ENCODE results near the gene DOCK3. TPM values are rescaled to one million over a fixed set of nuclear protein-coding genes. Genes with fewer than 3 reads are reported as not detected.
"Not testable (repeated sequence)": the region's sequence is repeated elsewhere in the genome, so short reads cannot be mapped to it uniquely, and the experiment has no call there.

DOCK3 gene
- total RNA-seq, 1 experiment from 2014 or later: 0.04 TPM

DNA sequence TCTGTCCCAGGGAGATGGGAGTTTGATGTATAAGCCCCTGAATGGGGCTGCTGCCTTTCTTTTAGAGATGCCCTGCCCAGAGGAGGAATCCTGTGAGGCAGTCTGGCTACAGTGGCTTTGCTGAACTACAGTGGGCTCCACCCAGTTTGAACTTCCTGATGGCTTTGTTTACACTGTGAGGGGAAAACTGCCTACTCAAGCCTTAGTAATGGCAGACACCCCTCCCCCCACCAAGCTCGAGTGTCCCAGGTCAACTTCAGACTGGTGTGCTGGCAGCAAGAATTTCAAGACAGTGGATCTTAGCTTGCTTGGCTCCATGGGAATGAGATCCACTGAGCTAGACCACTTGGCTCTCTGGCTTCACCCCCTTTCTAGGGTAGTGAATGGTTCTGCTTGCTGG is 226.4 kb downstream of the DOCK3 start:
- not testable (repeated sequence) for H4K20me1 ChIP-seq (ENCODE audit: insufficient read depth, low read depth, low read length); H3K27me3 ChIP-seq (ENCODE audit: low read length); DNase-seq; H3K27ac ChIP-seq (ENCODE audit: low read length); H3K4me3 ChIP-seq (ENCODE audit: low read length); H3K9me3 ChIP-seq (ENCODE audit: low read length); H3K9me2 ChIP-seq (replicated peaks; ENCODE audit: insufficient read depth, low read length); H2AFZ ChIP-seq (ENCODE audit: low read length); H3K4me1 ChIP-seq (ENCODE audit: low read length); H3K79me2 ChIP-seq (ENCODE audit: low read length); H3K9ac ChIP-seq (ENCODE audit: low read length); H3K4me2 ChIP-seq (ENCODE audit: low read depth, low read length, poor library complexity, severe bottlenecking); H3K36me3 ChIP-seq (ENCODE audit: insufficient read depth, low read length)

- Histone ChIP-seq H3K36me3 (ENCODE audit: insufficient read depth, low read length) (no peaks in the 10 kb centered on the region), H3K27ac (ENCODE audit: low read length) (no peak overlapping the region), H3K4me3 (ENCODE audit: low read length) (no peak overlapping the region), H3K9me3 (ENCODE audit: low read length) (no peaks in the 10 kb centered on the region), H2AFZ (ENCODE audit: low read length) (no peak overlapping the region), H3K4me2 (ENCODE audit: low read depth, low read length, poor library complexity, severe bottlenecking) (no peak overlapping the region), H3K79me2 (ENCODE audit: low read length) (no peaks in the 10 kb centered on the region), H4K20me1 (ENCODE audit: insufficient read depth, low read depth, low read length) (no peaks in the 10 kb centered on the region), H3K9me2 (replicated peaks; ENCODE audit: insufficient read depth, low read length) (no peaks in the 10 kb centered on the region), H3K4me1 (ENCODE audit: low read length) (no peaks in the 10 kb centered on the region), H3K9ac (ENCODE audit: low read length) (no peak overlapping the region), H3K27me3 (ENCODE audit: low read length) (no peaks in the 10 kb centered on the region)
- DNase-seq: no peak
These were observed 238.0 kb downstream of the DOCK3 start for GRCh38 chr3:50912746-50913145.

DNA sequence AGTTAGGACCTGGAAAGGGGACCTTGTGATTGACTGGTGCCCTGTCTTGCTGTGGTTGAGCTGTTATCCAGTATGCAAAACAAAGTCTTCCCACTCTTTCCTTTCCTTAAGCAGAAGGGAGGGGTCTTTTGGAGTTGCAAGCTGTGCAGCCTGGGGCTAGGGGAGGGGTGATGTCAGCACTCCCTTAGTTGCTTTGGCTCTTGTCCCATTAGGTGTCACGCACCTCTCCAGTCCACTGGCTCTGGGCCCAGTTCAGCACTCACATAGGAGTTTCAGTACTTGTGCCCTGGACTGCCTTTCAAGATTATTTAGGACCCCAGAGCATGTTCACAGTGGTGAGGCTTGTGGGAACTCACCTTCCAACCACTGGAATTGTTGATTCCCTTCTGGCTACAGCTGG is 238.5 kb downstream of the DOCK3 start:
- no peaks in the 10 kb centered on the region for H3K9me2 ChIP-seq (replicated peaks; ENCODE audit: insufficient read depth, low read length)
- no peak for DNase-seq
- no peaks in the 10 kb centered on the region for H3K79me2 ChIP-seq (ENCODE audit: low read length)
- no peaks in the 10 kb centered on the region for H3K36me3 ChIP-seq (ENCODE audit: insufficient read depth, low read length)
- H3K4me3 ChIP-seq (ENCODE audit: low read length): no peak overlapping the region
- H3K4me2 ChIP-seq (ENCODE audit: low read depth, low read length, poor library complexity, severe bottlenecking): no peak overlapping the region
- no peaks in the 10 kb centered on the region for H3K9me3 ChIP-seq (ENCODE audit: low read length)
- no peaks in the 10 kb centered on the region for H3K27me3 ChIP-seq (ENCODE audit: low read length)
- H2AFZ ChIP-seq (ENCODE audit: low read length): no peak overlapping the region
- no peaks in the 10 kb centered on the region for H3K4me1 ChIP-seq (ENCODE audit: low read length)
- H3K9ac ChIP-seq (ENCODE audit: low read length): no peak overlapping the region
- no peak overlapping the region for H3K27ac ChIP-seq (ENCODE audit: low read length)
- H4K20me1 ChIP-seq (ENCODE audit: insufficient read depth, low read depth, low read length): no peaks in the 10 kb centered on the region

DNA sequence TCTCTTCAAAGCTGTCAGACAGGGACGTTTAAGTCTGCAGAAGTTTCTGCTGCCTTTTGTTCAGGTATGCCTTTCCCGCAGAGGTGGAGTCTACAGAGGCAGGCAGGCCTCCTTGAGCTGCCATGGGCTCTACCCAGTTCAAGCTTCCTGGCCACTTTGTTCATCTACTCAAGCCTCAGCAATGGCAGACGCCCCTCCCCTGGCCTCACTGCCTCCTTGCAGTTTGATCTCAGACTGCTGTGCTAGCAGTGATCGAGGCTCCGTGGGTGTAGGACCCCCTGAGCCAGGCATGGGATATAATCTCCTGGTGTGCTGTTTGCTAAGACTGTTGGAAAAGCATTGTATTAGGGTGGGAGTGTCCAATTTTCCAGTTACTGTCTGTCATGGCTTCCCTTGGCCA is 247.3 kb downstream of the DOCK3 start:
- H3K4me1 ChIP-seq (ENCODE audit: low read length); H2AFZ ChIP-seq (ENCODE audit: low read length); H3K4me3 ChIP-seq (ENCODE audit: low read length); H3K27me3 ChIP-seq (ENCODE audit: low read length); H3K79me2 ChIP-seq (ENCODE audit: low read length); H3K36me3 ChIP-seq (ENCODE audit: insufficient read depth, low read length); H4K20me1 ChIP-seq (ENCODE audit: insufficient read depth, low read depth, low read length); H3K9me3 ChIP-seq (ENCODE audit: low read length); H3K4me2 ChIP-seq (ENCODE audit: low read depth, low read length, poor library complexity, severe bottlenecking); H3K27ac ChIP-seq (ENCODE audit: low read length); H3K9ac ChIP-seq (ENCODE audit: low read length); DNase-seq; H3K9me2 ChIP-seq (replicated peaks; ENCODE audit: insufficient read depth, low read length): not testable (repeated sequence)

- Histone ChIP-seq H3K27me3 (ENCODE audit: low read length) (no peaks in the 10 kb centered on the region), H2AFZ (ENCODE audit: low read length) (no peak overlapping the region), H3K4me2 (ENCODE audit: low read depth, low read length, poor library complexity, severe bottlenecking) (no peak overlapping the region), H3K9ac (ENCODE audit: low read length) (no peak overlapping the region), H3K4me3 (ENCODE audit: low read length) (no peak overlapping the region), H4K20me1 (ENCODE audit: insufficient read depth, low read depth, low read length) (no peaks in the 10 kb centered on the region), H3K36me3 (ENCODE audit: insufficient read depth, low read length) (no peaks in the 10 kb centered on the region), H3K9me2 (replicated peaks; ENCODE audit: insufficient read depth, low read length) (no peaks in the 10 kb centered on the region), H3K27ac (ENCODE audit: low read length) (no peak overlapping the region), H3K4me1 (ENCODE audit: low read length) (no peaks in the 10 kb centered on the region), H3K9me3 (ENCODE audit: low read length) (no peaks in the 10 kb centered on the region), H3K79me2 (ENCODE audit: low read length) (no peaks in the 10 kb centered on the region)
- no peak for DNase-seq
These were observed 249.2 kb downstream of the DOCK3 start for GRCh38 chr3:50923955-50924354.

DNA sequence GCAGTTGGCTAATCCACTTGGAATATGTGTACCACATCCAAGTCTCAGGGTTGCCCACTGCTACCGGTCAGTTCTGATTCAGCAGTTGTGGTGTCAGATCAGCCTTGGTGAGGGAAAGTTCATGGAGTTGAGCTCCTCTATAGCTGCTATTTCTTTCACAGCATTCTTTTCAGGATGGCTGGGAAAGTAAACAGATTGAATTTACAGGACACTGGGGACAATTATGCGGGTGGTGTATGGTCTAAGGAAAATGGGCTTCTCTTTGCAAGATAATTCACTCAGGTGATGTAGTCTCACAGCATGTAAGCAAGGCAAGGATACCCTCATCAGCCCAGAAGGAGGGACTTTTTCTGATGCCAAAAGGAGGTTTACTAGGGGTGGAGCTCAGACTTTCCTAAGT is 249.9 kb downstream of the DOCK3 start:
- Histone ChIP-seq H4K20me1 (ENCODE audit: insufficient read depth, low read depth, low read length) (no peaks in the 10 kb centered on the region), H3K79me2 (ENCODE audit: low read length) (no peaks in the 10 kb centered on the region), H3K4me2 (ENCODE audit: low read depth, low read length, poor library complexity, severe bottlenecking) (no peak overlapping the region), H3K4me1 (ENCODE audit: low read length) (no peaks in the 10 kb centered on the region), H3K36me3 (ENCODE audit: insufficient read depth, low read length) (no peaks in the 10 kb centered on the region), H3K27me3 (ENCODE audit: low read length) (no peaks in the 10 kb centered on the region), H3K9me2 (replicated peaks; ENCODE audit: insufficient read depth, low read length) (no peaks in the 10 kb centered on the region), H3K9me3 (ENCODE audit: low read length) (no peaks in the 10 kb centered on the region), H3K27ac (ENCODE audit: low read length) (no peak overlapping the region), H3K4me3 (ENCODE audit: low read length) (no peak overlapping the region), H2AFZ (ENCODE audit: low read length) (no peak overlapping the region), H3K9ac (ENCODE audit: low read length) (no peak overlapping the region)
- no peak for DNase-seq

DNA sequence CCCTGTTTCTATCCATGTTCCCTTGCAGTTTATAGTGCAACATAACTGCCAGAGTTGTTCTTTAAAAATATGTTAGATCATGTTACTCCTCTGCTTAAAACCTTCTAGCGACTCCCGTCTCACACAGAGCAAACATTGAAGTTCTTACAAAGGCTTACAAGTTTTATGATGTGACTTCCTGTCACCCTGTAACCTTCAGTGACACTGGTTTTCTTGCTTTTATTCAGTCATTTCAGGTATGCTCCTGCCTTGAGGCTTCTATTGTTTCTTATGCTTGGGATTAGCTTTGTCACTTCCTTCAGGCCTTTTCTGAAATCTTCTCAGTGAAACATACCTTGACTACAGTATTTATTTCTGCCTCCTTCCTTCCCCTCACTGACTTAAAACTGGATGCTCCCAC is 252.1 kb downstream of the DOCK3 start:
- H3K9ac ChIP-seq (ENCODE audit: low read length): no peak overlapping the region
- no peak overlapping the region for H2AFZ ChIP-seq (ENCODE audit: low read length)
- H3K36me3 ChIP-seq (ENCODE audit: insufficient read depth, low read length): no peaks in the 10 kb centered on the region
- no peak for DNase-seq
- no peak overlapping the region for H3K4me3 ChIP-seq (ENCODE audit: low read length)
- no peak overlapping the region for H3K4me2 ChIP-seq (ENCODE audit: low read depth, low read length, poor library complexity, severe bottlenecking)
- H3K9me2 ChIP-seq (replicated peaks; ENCODE audit: insufficient read depth, low read length): no peaks in the 10 kb centered on the region
- no peaks in the 10 kb centered on the region for H4K20me1 ChIP-seq (ENCODE audit: insufficient read depth, low read depth, low read length)
- no peaks in the 10 kb centered on the region for H3K4me1 ChIP-seq (ENCODE audit: low read length)
- H3K27ac ChIP-seq (ENCODE audit: low read length): no peak overlapping the region
- H3K79me2 ChIP-seq (ENCODE audit: low read length): no peaks in the 10 kb centered on the region
- H3K27me3 ChIP-seq (ENCODE audit: low read length): no peaks in the 10 kb centered on the region
- no peaks in the 10 kb centered on the region for H3K9me3 ChIP-seq (ENCODE audit: low read length)

DNA sequence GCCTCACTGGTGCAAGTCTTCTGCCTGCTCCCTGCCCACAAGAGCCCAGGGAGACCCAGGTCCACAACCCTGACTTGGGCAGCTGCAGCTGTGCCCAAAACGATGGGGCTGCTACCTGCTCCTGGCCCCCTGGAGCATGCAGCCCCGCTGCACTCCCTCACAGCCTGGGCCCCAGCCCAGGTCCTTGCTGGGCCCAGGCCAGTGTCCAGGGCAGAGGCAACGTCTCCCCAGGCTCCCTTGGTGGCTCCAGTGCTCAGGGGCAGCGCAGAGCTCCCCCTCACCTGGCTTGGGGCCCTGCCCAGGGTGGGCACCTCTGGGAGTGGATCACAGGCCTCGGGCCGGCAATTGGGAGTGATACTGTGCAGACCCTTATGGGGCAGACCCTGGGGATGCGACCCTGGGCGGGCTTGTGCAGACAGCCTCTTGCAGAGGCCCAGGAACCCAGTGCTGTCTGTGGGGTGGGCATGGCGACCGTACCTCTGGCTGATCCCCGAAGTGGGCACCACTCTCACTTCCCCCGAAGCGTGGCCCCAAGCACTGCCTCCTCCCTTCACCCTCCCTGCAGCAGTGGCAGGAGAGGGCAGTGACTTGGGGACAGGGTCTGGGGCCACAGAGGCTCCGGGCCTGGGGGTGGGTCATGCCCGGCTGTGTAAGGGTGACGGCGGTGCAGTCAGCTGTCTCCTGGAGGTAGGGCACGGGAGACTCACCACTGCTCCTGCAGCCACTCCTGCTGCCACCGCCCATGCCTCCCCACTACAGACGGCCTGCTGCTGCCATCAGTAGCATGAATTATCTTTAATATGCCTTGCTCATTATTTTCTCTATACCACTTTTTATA is 255.9 kb downstream of the DOCK3 start:
- Histone ChIP-seq H3K4me3 (ENCODE audit: low read length) (no peak overlapping the region), H3K27ac (ENCODE audit: low read length) (no peak overlapping the region), H3K27me3 (ENCODE audit: low read length) (peaks cover 2% of the 10 kb centered on the region; the same call in 1 of the 2 replicates), H3K9me3 (ENCODE audit: low read length) (no peaks in the 10 kb centered on the region), H3K9ac (ENCODE audit: low read length) (no peak overlapping the region), H3K9me2 (replicated peaks; ENCODE audit: insufficient read depth, low read length) (no peaks in the 10 kb centered on the region), H2AFZ (ENCODE audit: low read length) (no peak overlapping the region), H3K79me2 (ENCODE audit: low read length) (no peaks in the 10 kb centered on the region), H3K4me1 (ENCODE audit: low read length) (no peaks in the 10 kb centered on the region), H3K4me2 (ENCODE audit: low read depth, low read length, poor library complexity, severe bottlenecking) (no peak overlapping the region), H4K20me1 (ENCODE audit: insufficient read depth, low read depth, low read length) (no peaks in the 10 kb centered on the region), H3K36me3 (ENCODE audit: insufficient read depth, low read length) (no peaks in the 10 kb centered on the region)
- no peak for DNase-seq
